Measurements from ENCODE around the gene ACTR2. TPM values are rescaled to one million over a fixed set of nuclear protein-coding genes. Genes with fewer than 3 reads are reported as not detected.
A peak's percentile ranks its signal among the peaks of the same experiment; 100 is the strongest.

ACTR2 gene
- total RNA-seq, 1 donor from 2014 or later: 217 TPM

DNA sequence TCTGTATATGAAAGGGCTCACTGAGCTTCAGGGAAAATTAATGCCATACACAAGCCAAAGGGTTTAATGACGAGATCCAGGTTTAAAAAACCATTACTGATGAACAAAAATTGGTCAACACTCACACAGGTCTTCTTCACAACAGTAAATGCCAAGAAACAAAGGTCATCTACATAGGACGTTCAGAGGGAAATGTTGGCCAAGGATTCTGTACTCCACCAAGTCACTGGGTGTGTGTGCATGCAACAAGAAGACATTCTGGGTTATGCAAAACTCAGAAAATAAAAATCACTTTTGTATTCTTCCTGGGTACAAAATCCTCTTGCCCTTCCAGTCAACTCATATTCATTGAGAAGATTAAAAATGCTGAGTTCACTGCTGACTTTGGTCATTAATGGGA, 78.3 kb downstream of the ACTR2 start:
- DNase-seq (ENCODE audit: low read depth, low spot score): no peak

DNA sequence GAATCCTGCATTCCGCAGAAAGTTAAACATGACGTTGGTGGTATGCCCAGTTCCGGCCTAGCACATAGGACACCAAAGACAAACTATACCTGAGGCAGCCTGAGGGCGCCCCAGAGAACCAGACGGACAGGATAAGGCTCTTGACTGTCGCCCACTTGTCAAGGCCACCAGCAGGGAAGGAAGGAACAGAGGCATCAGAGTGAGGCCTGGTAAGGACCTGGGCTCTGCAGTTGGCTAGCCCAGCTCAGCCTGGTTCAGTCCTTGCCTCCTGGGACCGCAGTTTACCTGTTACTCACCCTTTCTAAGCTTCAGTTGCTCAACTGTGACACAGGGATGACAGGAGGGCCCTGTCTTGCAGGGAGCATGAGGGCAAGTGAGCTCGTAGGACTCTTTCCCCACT, 82.1 kb downstream of the ACTR2 start:
- no peaks in the 10 kb centered on the region for H3K27me3 Mint-ChIP-seq (ENCODE audit: low read depth)
- peaks cover 27% of the 10 kb centered on the region for H3K36me3 Mint-ChIP-seq (ENCODE audit: low read depth)
- DNase-seq (ENCODE audit: low read depth, low spot score): no peak
- H3K9me3 Mint-ChIP-seq: no peaks in the 10 kb centered on the region
- peak overlapping the region; percentile 90 for H3K27ac Mint-ChIP-seq (ENCODE audit: unreplicated experiment)
- no peaks in the 10 kb centered on the region for H3K4me1 Mint-ChIP-seq
- H3K4me3 Mint-ChIP-seq: no peak overlapping the region
- TF ChIP-seq, protein P1, sequence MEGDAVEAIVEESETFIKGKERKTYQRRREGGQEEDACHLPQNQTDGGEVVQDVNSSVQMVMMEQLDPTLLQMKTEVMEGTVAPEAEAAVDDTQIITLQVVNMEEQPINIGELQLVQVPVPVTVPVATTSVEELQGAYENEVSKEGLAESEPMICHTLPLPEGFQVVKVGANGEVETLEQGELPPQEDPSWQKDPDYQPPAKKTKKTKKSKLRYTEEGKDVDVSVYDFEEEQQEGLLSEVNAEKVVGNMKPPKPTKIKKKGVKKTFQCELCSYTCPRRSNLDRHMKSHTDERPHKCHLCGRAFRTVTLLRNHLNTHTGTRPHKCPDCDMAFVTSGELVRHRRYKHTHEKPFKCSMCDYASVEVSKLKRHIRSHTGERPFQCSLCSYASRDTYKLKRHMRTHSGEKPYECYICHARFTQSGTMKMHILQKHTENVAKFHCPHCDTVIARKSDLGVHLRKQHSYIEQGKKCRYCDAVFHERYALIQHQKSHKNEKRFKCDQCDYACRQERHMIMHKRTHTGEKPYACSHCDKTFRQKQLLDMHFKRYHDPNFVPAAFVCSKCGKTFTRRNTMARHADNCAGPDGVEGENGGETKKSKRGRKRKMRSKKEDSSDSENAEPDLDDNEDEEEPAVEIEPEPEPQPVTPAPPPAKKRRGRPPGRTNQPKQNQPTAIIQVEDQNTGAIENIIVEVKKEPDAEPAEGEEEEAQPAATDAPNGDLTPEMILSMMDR (conservative IDR thresholded peaks at IDR 0.05): no peak

More for the DNA sequence above, 78.3 kb downstream of the ACTR2 start:
- Mint-ChIP-seq H3K4me3 (no peak overlapping the region), H3K27me3 (ENCODE audit: low read depth) (no peaks in the 10 kb centered on the region), H3K4me1 (peaks cover 24% of the 10 kb centered on the region), H3K27ac (ENCODE audit: unreplicated experiment) (no peak overlapping the region), H3K36me3 (ENCODE audit: low read depth) (peaks cover 13% of the 10 kb centered on the region), H3K9me3 (no peaks in the 10 kb centered on the region)
- TF ChIP-seq, protein P1 (conservative IDR thresholded peaks at IDR 0.05): no peak

DNA sequence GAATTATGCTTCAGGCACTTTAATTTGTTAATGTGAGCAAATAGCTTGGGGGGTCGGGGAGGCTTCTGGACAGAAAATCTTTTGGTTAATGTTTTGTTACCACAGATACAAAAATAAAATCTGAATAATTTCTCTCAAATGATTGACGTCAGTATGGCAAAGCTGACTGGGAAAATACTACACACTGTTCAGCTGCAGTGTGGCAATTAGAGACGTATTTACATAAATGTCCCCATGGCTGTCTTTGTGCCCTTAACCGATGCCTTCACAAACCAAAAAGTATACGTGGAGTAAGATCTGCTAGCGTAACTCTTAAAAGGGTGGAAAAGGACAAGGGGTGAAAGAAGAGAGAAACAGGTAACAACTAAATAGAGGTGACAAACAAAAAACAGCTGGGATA, 83.4 kb downstream of the ACTR2 start:
- TF ChIP-seq, protein P1 (conservative IDR thresholded peaks at IDR 0.05): no peak

DNA sequence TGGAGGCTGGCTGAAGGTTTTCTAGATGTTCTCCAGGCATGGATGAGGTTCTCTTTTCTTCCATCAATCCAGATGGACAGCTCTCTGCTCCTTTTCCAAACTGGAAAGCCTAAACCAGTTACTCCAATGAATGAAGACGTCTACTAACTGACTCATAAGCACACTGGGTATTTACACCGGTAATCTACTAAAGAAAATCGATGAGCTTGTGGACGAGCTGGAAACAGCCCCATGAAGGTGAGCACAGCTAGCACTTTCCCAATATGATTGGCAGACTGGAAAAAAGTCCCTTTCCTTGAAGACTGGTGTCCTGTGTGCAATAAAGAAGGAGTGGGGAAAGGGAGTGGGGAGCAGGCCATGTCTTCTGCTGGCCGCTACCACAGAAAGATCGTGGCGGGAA, 84.0 kb downstream of the ACTR2 start:
- TF ChIP-seq, protein P1 (conservative IDR thresholded peaks at IDR 0.05): no peak
- Mint-ChIP-seq H3K27ac (ENCODE audit: unreplicated experiment) (no peak overlapping the region), H3K9me3 (no peaks in the 10 kb centered on the region), H3K36me3 (ENCODE audit: low read depth) (peaks cover 27% of the 10 kb centered on the region), H3K27me3 (ENCODE audit: low read depth) (no peaks in the 10 kb centered on the region), H3K4me3 (no peak overlapping the region), H3K4me1 (no peaks in the 10 kb centered on the region)
- no peak for DNase-seq (ENCODE audit: low read depth, low spot score)

More for the DNA sequence above, 83.4 kb downstream of the ACTR2 start:
- peaks cover 25% of the 10 kb centered on the region for H3K36me3 Mint-ChIP-seq (ENCODE audit: low read depth)
- H3K4me1 Mint-ChIP-seq: no peaks in the 10 kb centered on the region
- H3K27me3 Mint-ChIP-seq (ENCODE audit: low read depth): no peaks in the 10 kb centered on the region
- H3K27ac Mint-ChIP-seq (ENCODE audit: unreplicated experiment): no peak overlapping the region
- DNase-seq (ENCODE audit: low read depth, low spot score): no peak
- no peaks in the 10 kb centered on the region for H3K9me3 Mint-ChIP-seq
- no peak overlapping the region for H3K4me3 Mint-ChIP-seq

DNA sequence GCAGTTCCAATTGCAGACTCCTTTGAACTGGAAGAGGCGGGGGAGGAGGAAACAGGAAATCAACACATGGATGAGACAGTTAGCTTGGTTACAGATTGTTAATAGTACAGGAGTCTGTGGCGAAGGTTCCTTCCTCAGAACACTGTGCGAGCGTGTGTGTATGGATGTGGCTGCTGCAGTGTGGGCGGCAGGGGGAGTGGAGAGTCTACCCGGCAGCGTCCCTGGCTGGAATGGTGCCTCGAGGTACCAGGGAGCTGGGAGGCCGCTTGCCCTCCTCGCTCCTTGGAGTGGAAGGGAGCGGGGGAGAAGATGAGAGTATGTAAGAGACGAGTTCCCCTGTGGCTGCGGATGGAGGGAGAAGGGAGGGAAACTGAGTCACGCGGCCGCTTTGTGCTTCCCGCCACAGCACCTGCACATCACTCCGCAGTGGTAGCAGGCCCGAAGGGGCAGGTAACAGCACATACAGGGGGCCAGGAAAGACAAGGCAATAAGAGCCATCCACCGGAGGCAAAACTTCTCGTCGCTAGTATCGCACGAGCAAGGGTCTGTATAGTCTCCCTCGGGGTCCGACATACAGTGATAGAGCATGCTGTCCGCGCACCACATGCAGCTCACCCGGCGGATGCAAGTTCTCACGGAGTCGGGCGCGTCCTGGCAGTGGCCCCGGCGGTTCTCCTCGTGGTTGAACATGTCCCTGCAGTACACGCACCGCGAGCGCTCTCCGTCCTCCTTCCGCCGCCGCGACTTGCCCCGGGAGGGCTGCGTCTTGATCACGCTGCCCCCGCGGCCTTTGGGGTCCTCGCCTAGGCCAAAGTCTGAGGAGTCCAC, 85.7 kb downstream of the ACTR2 start:
- H3K27ac Mint-ChIP-seq (ENCODE audit: unreplicated experiment): no peak overlapping the region

More for the DNA sequence above, 85.7 kb downstream of the ACTR2 start:
- H3K4me1 Mint-ChIP-seq: no peaks in the 10 kb centered on the region
- H3K4me3 Mint-ChIP-seq: no peak overlapping the region
- H3K9me3 Mint-ChIP-seq: no peaks in the 10 kb centered on the region
- H3K36me3 Mint-ChIP-seq (ENCODE audit: low read depth): peaks cover 30% of the 10 kb centered on the region
- H3K27me3 Mint-ChIP-seq (ENCODE audit: low read depth): no peaks in the 10 kb centered on the region
- TF ChIP-seq, protein P1 (conservative IDR thresholded peaks at IDR 0.05): no peak
- DNase-seq (ENCODE audit: low read depth, low spot score): no peak

Data from neural crest cell (in vitro differentiated cells).